GM12864 (cell line): ENCODE results near the gene IFNLR1.

Experiments used
- DNase-seq: peaks from one replicate; pipeline ENCODE4 v3.0.0-alpha.2; 2011; ENCODE audit warnings: low read depth
- H3K4me3 ChIP-seq: 2 replicates; pipeline ENCODE4 v1.5.1; 2011; ENCODE audit warnings: mild to moderate bottlenecking, low read depth, low read length, control low read depth
- TF ChIP-seq, protein P1 (sequence below): IDR thresholded peaks from 2 replicates; pipeline ENCODE4 v1.5.1; 2011; ENCODE audit warnings: low read depth, mild to moderate bottlenecking, moderate library complexity, low read length, control low read depth, inconsistent platforms; ENCODE audit errors: missing control alignments

Gene IFNLR1

DNA sequence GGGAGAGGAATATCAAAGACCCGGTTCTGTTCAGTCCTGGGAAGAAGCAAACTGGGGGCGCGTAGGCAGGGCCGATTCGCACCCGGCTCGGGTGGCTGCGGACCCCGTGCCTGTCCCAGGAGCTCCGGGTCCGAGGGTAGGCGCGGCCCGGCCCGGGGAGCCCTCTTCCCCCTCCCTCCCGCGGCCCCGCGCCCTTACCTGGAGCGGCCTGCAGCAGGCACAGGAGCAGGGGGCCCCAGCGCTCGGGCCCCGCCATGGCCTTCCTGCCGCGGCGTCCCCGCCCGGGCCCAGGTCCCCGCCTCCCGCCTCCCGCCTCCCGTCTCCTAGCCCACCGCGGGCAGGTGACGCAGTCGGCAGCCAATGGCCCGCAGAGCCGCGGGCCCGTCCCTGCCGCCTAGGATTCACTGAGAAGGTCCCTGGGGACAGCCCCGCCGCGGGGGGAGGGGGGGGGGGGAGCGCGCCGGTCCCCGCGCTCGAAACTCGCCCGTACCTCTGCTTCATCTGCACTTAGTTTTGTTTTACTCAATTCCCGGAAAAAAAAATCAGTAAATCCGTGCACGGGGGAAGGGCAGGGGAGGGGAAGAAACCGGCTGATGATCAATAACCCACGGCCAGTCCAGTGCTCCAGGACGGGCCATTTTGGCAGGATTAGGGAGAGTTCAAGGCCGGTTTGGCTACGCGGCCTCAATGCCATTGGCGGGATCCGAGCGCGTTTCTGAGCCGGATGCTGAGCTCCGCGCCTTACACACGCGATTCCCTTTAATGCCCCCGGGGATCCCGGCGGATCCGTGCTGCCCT lies at the start of gene IFNLR1:
TSS of gene IFNLR1 (minus strand) at position 297 of the 798 bp plus-strand sequence. CDS start at position 256, 41 bp downstream.
- DNase-seq: no peak
- H3K4me3 ChIP-seq: peak within 1 kb of the TSS; percentile 78
- TF ChIP-seq, protein P1, sequence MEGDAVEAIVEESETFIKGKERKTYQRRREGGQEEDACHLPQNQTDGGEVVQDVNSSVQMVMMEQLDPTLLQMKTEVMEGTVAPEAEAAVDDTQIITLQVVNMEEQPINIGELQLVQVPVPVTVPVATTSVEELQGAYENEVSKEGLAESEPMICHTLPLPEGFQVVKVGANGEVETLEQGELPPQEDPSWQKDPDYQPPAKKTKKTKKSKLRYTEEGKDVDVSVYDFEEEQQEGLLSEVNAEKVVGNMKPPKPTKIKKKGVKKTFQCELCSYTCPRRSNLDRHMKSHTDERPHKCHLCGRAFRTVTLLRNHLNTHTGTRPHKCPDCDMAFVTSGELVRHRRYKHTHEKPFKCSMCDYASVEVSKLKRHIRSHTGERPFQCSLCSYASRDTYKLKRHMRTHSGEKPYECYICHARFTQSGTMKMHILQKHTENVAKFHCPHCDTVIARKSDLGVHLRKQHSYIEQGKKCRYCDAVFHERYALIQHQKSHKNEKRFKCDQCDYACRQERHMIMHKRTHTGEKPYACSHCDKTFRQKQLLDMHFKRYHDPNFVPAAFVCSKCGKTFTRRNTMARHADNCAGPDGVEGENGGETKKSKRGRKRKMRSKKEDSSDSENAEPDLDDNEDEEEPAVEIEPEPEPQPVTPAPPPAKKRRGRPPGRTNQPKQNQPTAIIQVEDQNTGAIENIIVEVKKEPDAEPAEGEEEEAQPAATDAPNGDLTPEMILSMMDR: no peak

DNA sequence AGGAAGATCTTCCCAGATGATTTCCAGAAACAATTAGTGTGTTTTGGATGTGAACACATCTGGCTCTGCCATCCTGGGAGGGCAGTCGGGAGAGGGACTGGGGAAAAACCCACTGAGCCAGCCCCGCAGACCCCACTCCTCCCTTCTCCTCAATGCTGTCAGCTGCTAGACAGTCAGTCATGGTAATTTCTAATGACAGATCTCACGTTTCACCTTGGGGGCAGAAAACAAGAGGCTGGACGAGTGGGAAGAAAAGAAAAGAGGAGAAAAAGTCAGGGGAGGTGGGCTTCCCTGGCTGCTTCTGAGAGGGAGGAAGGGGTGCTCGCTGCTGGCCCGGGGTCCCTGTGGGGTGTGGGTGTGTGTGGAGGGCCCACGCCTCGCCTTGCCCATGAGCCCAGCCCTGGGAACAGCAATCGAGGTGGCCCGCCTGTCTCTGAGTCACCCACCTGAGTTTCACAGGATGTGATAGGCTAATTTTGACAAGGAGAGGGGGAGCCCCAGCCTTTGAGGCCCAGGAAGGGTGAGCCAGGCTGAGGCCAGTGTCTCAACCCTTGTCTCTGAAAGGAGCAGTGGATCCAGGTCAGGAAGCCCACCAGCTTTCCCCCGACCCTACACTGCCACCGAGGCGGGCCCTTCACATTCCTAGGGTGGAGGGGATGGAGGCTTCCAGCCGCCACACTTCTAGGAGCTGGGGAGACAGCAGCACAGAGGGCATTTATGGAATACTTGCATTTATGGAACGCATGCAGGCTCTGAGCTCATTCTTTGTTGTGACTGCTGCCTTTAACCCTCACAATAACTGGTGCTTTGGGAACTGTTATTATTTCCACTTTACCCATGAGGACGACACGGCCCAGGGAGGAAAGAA lies 49.1 kb upstream of the IFNLR1 start:
- no peak overlapping the region for H3K4me3 ChIP-seq
- DNase-seq: no peak
- TF ChIP-seq, protein P1: no peak

DNA sequence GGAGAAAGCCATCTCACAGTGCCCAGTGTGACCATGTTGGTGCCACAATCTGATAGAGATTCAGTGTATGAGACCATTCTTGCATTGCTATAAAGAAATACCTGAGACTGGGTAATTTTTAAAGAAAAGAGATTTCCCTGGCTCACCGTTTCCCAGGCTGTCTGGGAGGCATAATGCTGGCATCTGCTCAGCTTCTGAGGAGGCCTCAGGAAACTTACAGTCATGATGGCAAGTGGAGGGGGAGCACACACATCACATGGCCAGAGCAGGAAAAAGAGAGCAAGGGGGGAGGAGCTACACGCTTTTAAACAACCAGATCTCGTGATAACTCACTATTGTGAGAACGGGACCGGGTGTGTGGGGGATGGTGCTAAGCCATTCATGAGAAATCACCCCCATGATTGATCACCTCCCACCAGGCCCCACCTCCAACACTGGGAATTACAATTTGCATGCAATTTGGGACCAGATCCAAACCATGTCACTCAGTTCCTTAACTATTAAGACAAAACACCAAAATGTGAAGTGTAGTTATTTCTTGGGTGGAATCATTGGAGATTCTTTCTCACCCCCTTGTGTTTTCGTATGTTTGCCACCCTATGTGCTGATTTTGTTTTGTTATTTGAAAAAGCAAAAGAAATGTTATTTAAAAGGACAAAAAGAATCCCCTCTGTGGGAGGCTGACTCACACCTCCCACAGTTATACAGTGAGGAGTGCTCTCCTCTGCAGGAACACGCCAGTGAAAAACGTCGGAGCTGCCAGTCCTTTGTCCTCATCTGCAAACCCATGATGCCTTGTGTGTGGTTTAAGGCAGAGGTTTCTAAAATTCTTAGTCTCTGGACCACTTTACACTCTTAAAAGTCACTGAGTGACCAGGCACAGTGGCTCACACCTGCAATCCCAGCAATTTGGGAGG lies 46.9 kb upstream of the IFNLR1 start:
- TF ChIP-seq, protein P1: no peak
- no peak overlapping the region for H3K4me3 ChIP-seq
- DNase-seq: no peak

DNA sequence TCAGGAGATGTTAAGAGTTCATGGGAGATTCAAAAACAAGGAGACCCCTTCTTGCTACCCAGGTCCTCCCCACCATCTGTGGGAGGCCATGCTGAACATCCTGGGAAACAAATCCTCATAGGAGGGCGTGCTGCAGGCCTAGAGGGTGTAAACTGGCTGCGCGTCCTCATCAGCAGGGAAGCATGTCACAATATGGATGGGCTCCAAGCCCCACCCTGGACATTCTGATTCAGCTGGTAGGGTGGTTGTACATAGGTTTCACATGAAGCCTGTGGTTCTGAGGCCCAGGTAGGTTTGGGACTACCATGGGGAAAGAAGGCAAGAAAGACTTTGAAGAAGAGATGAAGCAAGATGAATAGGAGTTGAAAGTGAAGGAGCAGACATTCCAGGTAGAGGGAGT lies 44.6 kb upstream of the IFNLR1 start:
- DNase-seq: no peak

DNA sequence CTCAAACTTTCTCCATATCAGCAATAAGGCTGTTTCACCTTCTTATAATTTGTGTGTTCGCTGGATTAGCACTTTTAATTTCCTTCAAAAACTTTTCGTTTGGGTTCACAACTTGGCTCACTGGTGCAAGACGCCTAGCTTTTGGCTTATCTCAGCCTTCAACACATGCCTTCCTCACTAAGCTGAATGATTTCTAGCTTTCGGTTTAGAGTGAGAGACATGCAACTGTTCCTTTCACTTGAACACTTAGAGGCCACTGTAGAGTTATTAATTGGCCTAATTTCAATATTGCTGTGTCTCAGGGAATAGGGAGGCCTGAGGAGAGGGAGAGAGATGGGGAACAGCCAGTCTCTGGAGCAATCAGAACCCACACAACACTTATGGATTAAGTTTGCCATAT lies 41.2 kb upstream of the IFNLR1 start:
- peak; percentile 44 for DNase-seq
- TF ChIP-seq, protein P1: no peak
- H3K4me3 ChIP-seq: no peak overlapping the region

More for the DNA sequence above, 44.6 kb upstream of the IFNLR1 start:
- TF ChIP-seq, protein P1: no peak
- H3K4me3 ChIP-seq: no peak overlapping the region

DNA sequence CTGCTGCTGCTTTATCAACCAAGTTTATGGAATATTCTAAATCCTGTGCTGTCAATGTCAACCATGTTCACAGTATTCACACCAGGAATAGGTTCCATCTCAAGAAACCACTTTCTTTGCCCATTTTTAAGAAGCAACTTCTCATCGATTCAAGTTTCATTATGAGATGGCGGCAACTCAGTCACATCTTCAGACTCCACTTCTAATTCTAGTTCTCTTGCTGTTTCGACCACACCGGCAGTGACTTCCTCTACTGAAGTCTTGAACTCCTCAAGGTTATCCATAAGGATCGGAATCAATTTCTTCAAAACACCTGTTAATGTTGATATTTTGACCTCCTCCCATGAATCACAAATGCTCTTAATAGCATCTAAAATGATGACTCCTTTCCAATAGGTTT lies 39.7 kb upstream of the IFNLR1 start:
- TF ChIP-seq, protein P1: no peak
- peak; percentile 62 for DNase-seq
- H3K4me3 ChIP-seq: no peak overlapping the region
